Panc1 (cell line): ENCODE measurements around the gene RASGEF1B. TPM values are rescaled to one million over a fixed set of nuclear protein-coding genes. Genes with fewer than 3 reads are reported as not detected.

Source experiments
- ATAC-seq: fragments of 200-7000 bp; cut with Tn5 transposase; 2 replicates; pipeline ENCODE4 v1.9.1; 2020; ENCODE audit warnings: mild to moderate bottlenecking, moderate library complexity
- BruUV-seq: library from RNA; stranded (reverse); fragments of 400-500 nt; replicated peaks from 2 replicates; lab custom pipeline; 2021; lab: Mats Ljungman, UMichigan
- CTCF ChIA-PET: fragments of 300-600 bp; sonication (Branson Sonifier 250); formaldehyde crosslinking; loops from one replicate; lab custom pipeline; 2022; ENCODE audit warnings: antibody characterized with exemption; lab: Charles Lee
- POLR2A ChIA-PET: fragments of 300-600 bp; sonication (Branson Sonifier 250); formaldehyde crosslinking; loops from one replicate; lab custom pipeline; 2022; ENCODE audit warnings: antibody characterized with exemption; lab: Charles Lee
- DNase-seq: peaks from one replicate; pipeline ENCODE4 v3.0.0-alpha.2; 2010; ENCODE audit warnings: low read depth, low spot score
- H3K27ac ChIP-seq: 2 replicates; pipeline ENCODE4 v1.5.1; 2011; ENCODE audit warnings: mild to moderate bottlenecking, low read length, inconsistent platforms
- H3K27me3 ChIP-seq: fragments of 200-500 bp; sonication (Bioruptor generic); 2 replicates; pipeline ENCODE4 v1.6.0; 2014; ENCODE audit warnings: low read length, inconsistent platforms; ENCODE audit not compliant: control insufficient read depth, insufficient read depth
- H3K36me3 ChIP-seq: fragments of 200-500 bp; sonication (Bioruptor generic); 2 replicates; pipeline ENCODE4 v1.5.1; 2014; ENCODE audit warnings: inconsistent platforms, mild to moderate bottlenecking, low read length, moderate library complexity; ENCODE audit not compliant: control insufficient read depth, insufficient read depth
- H3K4me1 ChIP-seq: 2 replicates; pipeline ENCODE4 v1.5.1; 2011; ENCODE audit warnings: inconsistent platforms, mild to moderate bottlenecking, low read length, moderate library complexity; ENCODE audit not compliant: control insufficient read depth, insufficient read depth
- H3K4me3 ChIP-seq, 2 experiments: 2 replicates each; pipeline ENCODE4 v1.5.1; 2011 to 2012; ENCODE audit warnings: low read depth in 2 of 2, low read length in 2 of 2, mild to moderate bottlenecking in 2 of 2, inconsistent platforms in 1 of 2, moderate library complexity in 1 of 2
- H3K9me3 ChIP-seq: fragments of 200-500 bp; sonication (Bioruptor generic); 2 replicates; pipeline ENCODE4 v1.5.1; 2014; ENCODE audit warnings: low read depth, mild to moderate bottlenecking, inconsistent platforms, low read length, moderate library complexity; ENCODE audit not compliant: control insufficient read depth, insufficient read depth
- POLR2AphosphoS5 ChIP-seq: IDR thresholded peaks from 2 replicates; pipeline ENCODE4 v1.6.1; 2012; ENCODE audit warnings: mild to moderate bottlenecking, low read depth, low read length, moderate library complexity
- REST ChIP-seq, 2 experiments: IDR thresholded peaks; 2 replicates each; pipeline ENCODE4 v1.6.1; 2011 to 2012; ENCODE audit warnings: low read depth in 2 of 2, control low read depth in 1 of 2, low read length in 1 of 2, mild to moderate bottlenecking in 1 of 2, moderate library complexity in 1 of 2; ENCODE audit not compliant: insufficient read depth in 1 of 2
- SIN3A ChIP-seq: IDR thresholded peaks from 2 replicates; pipeline ENCODE4 v1.6.1; 2012; ENCODE audit warnings: low read depth, mild to moderate bottlenecking, low read length, moderate library complexity, borderline replicate concordance; ENCODE audit not compliant: insufficient read depth
- TCF7L2 ChIP-seq: IDR thresholded peaks from 2 replicates; pipeline ENCODE4 v1.6.1; 2011; ENCODE audit warnings: mild to moderate bottlenecking, low read depth, low read length, inconsistent platforms
- in situ Hi-C: cut with HindIII; loops from 2 replicates; pipeline ENCODE4 v1.10.0; 2016; ENCODE audit warnings: low sequenced_read_pairs, low pct_unique_long_range_greater_than_20kb
- intact Hi-C: fragments of 100-400 bp; cut with micrococcal nuclease; formaldehyde crosslinking; loops from one replicate; pipeline ENCODE4 v1.10.0; 2022; ENCODE audit not compliant: unreplicated experiment
- total RNA-seq: library from RNA; stranded (reverse); gene quantifications from one replicate; pipeline ENCODE4 v1.2.1, GENCODE V29; 2021; ENCODE audit not compliant: unreplicated experiment
- TF ChIP-seq, protein P1 (sequence below): fragments of 450-650 bp; IDR thresholded peaks from 2 replicates; pipeline ENCODE4 v1.5.1; 2017; ENCODE audit warnings: mild to moderate bottlenecking

Gene RASGEF1B
- total RNA-seq, 1 experiment from 2014 or later = not detected

- no peak for DNase-seq
Observed at GRCh38 chr4:81519427-81519773, 47.7 kb upstream of the RASGEF1B start.

GRCh38 chr4:81518762-81519426 lies 47.2 kb upstream of the RASGEF1B start:
- no peak overlapping the region for H3K27ac ChIP-seq
- TF ChIP-seq POLR2AphosphoS5 (no peak), TCF7L2 (no peak), SIN3A (no peak), REST (IDR thresholded peaks at IDR 0.05; ENCODE audit: insufficient read depth in 1 of 2, low read depth in 2 of 2, low read length in 1 of 2) (no peak)
- TF ChIP-seq, protein P1, sequence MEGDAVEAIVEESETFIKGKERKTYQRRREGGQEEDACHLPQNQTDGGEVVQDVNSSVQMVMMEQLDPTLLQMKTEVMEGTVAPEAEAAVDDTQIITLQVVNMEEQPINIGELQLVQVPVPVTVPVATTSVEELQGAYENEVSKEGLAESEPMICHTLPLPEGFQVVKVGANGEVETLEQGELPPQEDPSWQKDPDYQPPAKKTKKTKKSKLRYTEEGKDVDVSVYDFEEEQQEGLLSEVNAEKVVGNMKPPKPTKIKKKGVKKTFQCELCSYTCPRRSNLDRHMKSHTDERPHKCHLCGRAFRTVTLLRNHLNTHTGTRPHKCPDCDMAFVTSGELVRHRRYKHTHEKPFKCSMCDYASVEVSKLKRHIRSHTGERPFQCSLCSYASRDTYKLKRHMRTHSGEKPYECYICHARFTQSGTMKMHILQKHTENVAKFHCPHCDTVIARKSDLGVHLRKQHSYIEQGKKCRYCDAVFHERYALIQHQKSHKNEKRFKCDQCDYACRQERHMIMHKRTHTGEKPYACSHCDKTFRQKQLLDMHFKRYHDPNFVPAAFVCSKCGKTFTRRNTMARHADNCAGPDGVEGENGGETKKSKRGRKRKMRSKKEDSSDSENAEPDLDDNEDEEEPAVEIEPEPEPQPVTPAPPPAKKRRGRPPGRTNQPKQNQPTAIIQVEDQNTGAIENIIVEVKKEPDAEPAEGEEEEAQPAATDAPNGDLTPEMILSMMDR = no peak
- no TSS peak for BruUV-seq
- ChIA-PET CTCF (no interaction called here), POLR2A (no interaction called here)
- DNase-seq = no peak
- H3K4me1 ChIP-seq = no peaks in the 10 kb centered on the region
- ATAC-seq = no peak
- no peaks in the 10 kb centered on the region for H3K9me3 ChIP-seq
- intact Hi-C loops = no loop called here
- H3K4me3 ChIP-seq = no peak overlapping the region
- H3K36me3 ChIP-seq = no peaks in the 10 kb centered on the region
- H3K27me3 ChIP-seq = no peaks in the 10 kb centered on the region
- in situ Hi-C loops = no loop called here

More at GRCh38 chr4:81519427-81519773, 47.7 kb upstream of the RASGEF1B start:
- Histone ChIP-seq H3K27ac (no peak overlapping the region), H3K4me1 (no peaks in the 10 kb centered on the region), H3K4me3 (no peak overlapping the region), H3K36me3 (no peaks in the 10 kb centered on the region), H3K9me3 (no peaks in the 10 kb centered on the region), H3K27me3 (no peaks in the 10 kb centered on the region)
- no peak for ATAC-seq
- ChIA-PET CTCF (no interaction called here), POLR2A (no interaction called here)
- TF ChIP-seq, protein P1 = no peak
- TF ChIP-seq TCF7L2 (no peak), SIN3A (no peak), REST (IDR thresholded peaks at IDR 0.05; ENCODE audit: insufficient read depth in 1 of 2, low read depth in 2 of 2, low read length in 1 of 2) (no peak), POLR2AphosphoS5 (no peak)
- intact Hi-C loops = no loop called here
- BruUV-seq = no TSS peak
- in situ Hi-C loops = no loop called here
